A549 (cell line): Measurements from ENCODE around the gene ATP1B1. TPM values are rescaled to one million over a fixed set of nuclear protein-coding genes. Genes with fewer than 3 reads are reported as not detected.

Experiments
- ATAC-seq, 2 experiments: fragments of 200-7000 bp in 1 of 2; fragments of >200 bp in 1 of 2; cut with Nextera tagmentation in 1 of 2; cut with Tn5 transposase in 1 of 2; 3 replicates each; pipeline versions ENCODE4 v1.8.0 to v1.9.1; 2018 to 2020; ENCODE audit warnings: mild to moderate bottlenecking in 1 of 2, moderate library complexity in 1 of 2
- CTCF ChIA-PET: fragments of 300-600 bp; sonication (Branson Sonifier 250); formaldehyde crosslinking; extraction: SDS; loops from one replicate; lab custom pipeline; 2021; ENCODE audit warnings: antibody characterized with exemption, inconsistent platforms; lab: Yijun Ruan, JAX
- POLR2A ChIA-PET: fragments of 350-600 bp; formaldehyde crosslinking; extraction: SDS; loops from one replicate; lab custom pipeline; 2021; ENCODE audit warnings: antibody characterized with exemption, inconsistent platforms; lab: Yijun Ruan, JAX
- DNase-seq, 2 experiments: peaks; one replicate each; pipeline versions ENCODE4 v3.0.0 to v3.0.0-alpha.2; 2011 to 2016; ENCODE audit warnings: low read depth in 1 of 2, low spot score in 1 of 2
- FAIRE-seq: peaks from 2 replicates; lab custom pipeline; 2011; peaks lifted over from hg19 to GRCh38; lab: Jason Lieb, UNC
- H3K27ac ChIP-seq, 2 experiments: fragments of >200 bp; sonication (Bioruptor Twin); formaldehyde crosslinking; 3 replicates each; pipeline ENCODE4 v1.5.1; 2016 to 2017
- H3K4me1 ChIP-seq: fragments of >200 bp; sonication (Bioruptor Twin); formaldehyde crosslinking; 3 replicates; pipeline ENCODE4 v1.6.1; 2016
- H3K4me2 ChIP-seq: fragments of >200 bp; sonication (Bioruptor Twin); formaldehyde crosslinking; 3 replicates; pipeline ENCODE4 v1.6.1; 2016
- H3K4me3 ChIP-seq: fragments of >200 bp; sonication (Bioruptor Twin); formaldehyde crosslinking; 3 replicates; pipeline ENCODE4 v1.5.1; 2016
- H3K9me3 ChIP-seq: fragments of >200 bp; sonication (Bioruptor Twin); formaldehyde crosslinking; 3 replicates; pipeline ENCODE4 v1.6.1; 2016
- BCL3 ChIP-seq: fragments of >200 bp; sonication (Bioruptor Twin); formaldehyde crosslinking; IDR thresholded peaks from 3 replicates; pipeline ENCODE4 v1.6.1; 2016
- BHLHE40 ChIP-seq: IDR thresholded peaks from 2 replicates; pipeline ENCODE4 v1.6.1; 2012; ENCODE audit warnings: low read depth, low read length, inconsistent platforms
- CHD4 ChIP-seq: fragments of 200-600 bp; sonication (generic); IDR thresholded peaks from 2 replicates; pipeline ENCODE4 v1.6.1; 2016; ENCODE audit warnings: antibody characterized with exemption, mild to moderate bottlenecking, borderline replicate concordance
- CTCF ChIP-seq: fragments of >200 bp; sonication (Bioruptor Twin); formaldehyde crosslinking; IDR thresholded peaks from 3 replicates; pipeline ENCODE4 v1.5.1; 2016
- ELK1 ChIP-seq: fragments of 150-350 bp; IDR thresholded peaks from 2 replicates; pipeline ENCODE4 v1.6.1; 2014; ENCODE audit warnings: low read depth, mild to moderate bottlenecking, low read length
- EP300 ChIP-seq, 2 experiments: fragments of >200 bp; sonication (Bioruptor Twin); formaldehyde crosslinking; IDR thresholded peaks; 2 replicates in 1 of 2; 3 replicates in 1 of 2; pipeline ENCODE4 v1.6.1; 2016 to 2017
- FOSL2 ChIP-seq, 2 experiments: fragments of 450-650 bp in 1 of 2; fragments of >200 bp in 1 of 2; sonication (Bioruptor Twin) in 1 of 2; formaldehyde crosslinking; IDR thresholded peaks; 2 replicates each; pipeline versions ENCODE4 v1.5.0 to v1.6.1; 2016 to 2020; ENCODE audit warnings: mild to moderate bottlenecking in 1 of 2, moderate library complexity in 1 of 2
- HMGXB4 ChIP-seq: fragments of 250-450 bp; sonication (Bioruptor Pico); IDR thresholded peaks from 2 replicates; pipeline ENCODE4 v1.5.0; 2021; ENCODE audit warnings: mild to moderate bottlenecking, moderate library complexity, borderline replicate concordance
- HOXA7 ChIP-seq: fragments of 250-450 bp; sonication (Bioruptor Pico); IDR thresholded peaks from 2 replicates; pipeline ENCODE4 v1.5.0; 2020; ENCODE audit warnings: mild to moderate bottlenecking, moderate library complexity
- HOXB13 ChIP-seq: fragments of 250-450 bp; sonication (Bioruptor Pico); IDR thresholded peaks from 2 replicates; pipeline ENCODE4 v1.5.0; 2020; ENCODE audit warnings: low read depth, mild to moderate bottlenecking, moderate library complexity
- JUN ChIP-seq, 2 experiments: fragments of >200 bp; sonication (Bioruptor Twin); formaldehyde crosslinking; IDR thresholded peaks; 2 replicates in 1 of 2; 3 replicates in 1 of 2; pipeline ENCODE4 v1.6.1; 2016 to 2017
- JUNB ChIP-seq: fragments of >200 bp; sonication (Bioruptor Twin); formaldehyde crosslinking; IDR thresholded peaks from 2 replicates; pipeline ENCODE4 v1.6.1; 2016
- MAFK ChIP-seq: fragments of 450-650 bp; IDR thresholded peaks from 2 replicates; pipeline ENCODE4 v1.6.1; 2014; ENCODE audit not compliant: partially characterized antibody
- MAX ChIP-seq: IDR thresholded peaks from 2 replicates; pipeline ENCODE4 v1.6.1; 2012
- NFE2L2 ChIP-seq: fragments of 150-350 bp; conservative IDR thresholded peaks from 2 replicates; pipeline ENCODE4 v1.6.1; 2014; ENCODE audit warnings: low read length
- NPAS2 ChIP-seq: fragments of 250-450 bp; sonication (Bioruptor Pico); IDR thresholded peaks from 2 replicates; pipeline ENCODE4 v1.8.0; 2022; ENCODE audit warnings: mild to moderate bottlenecking, moderate library complexity, borderline replicate concordance
- PHF8 ChIP-seq: fragments of 200-600 bp; sonication (generic); IDR thresholded peaks from 2 replicates; pipeline ENCODE4 v1.6.1; 2016; ENCODE audit warnings: low read depth, mild to moderate bottlenecking, antibody characterized with exemption, moderate library complexity, borderline replicate concordance
- POLR2A ChIP-seq: IDR thresholded peaks from 2 replicates; pipeline ENCODE4 v1.6.1; 2012; ENCODE audit warnings: mild to moderate bottlenecking, low read length
- RAD21 ChIP-seq, 2 experiments: fragments of >200 bp in 1 of 2; sonication (Bioruptor Twin) in 1 of 2; formaldehyde crosslinking in 1 of 2; IDR thresholded peaks in 1 of 2; conservative IDR thresholded peaks in 1 of 2; 2 replicates in 1 of 2; 3 replicates in 1 of 2; pipeline ENCODE4 v1.6.1; 2012 to 2018; ENCODE audit warnings: inconsistent platforms in 1 of 2
- RARB ChIP-seq: fragments of 250-450 bp; sonication (Bioruptor Pico); IDR thresholded peaks from 2 replicates; pipeline ENCODE4 v1.8.0; 2021; ENCODE audit warnings: mild to moderate bottlenecking, moderate library complexity
- RFX5 ChIP-seq: fragments of 450-650 bp; IDR thresholded peaks from 2 replicates; pipeline ENCODE4 v1.7.1; 2014; ENCODE audit warnings: antibody characterized with exemption, mild to moderate bottlenecking, moderate library complexity
- SREBF2 ChIP-seq: fragments of 450-650 bp; IDR thresholded peaks from 2 replicates; pipeline ENCODE4 v1.6.1; 2014; ENCODE audit warnings: mild to moderate bottlenecking, moderate library complexity
- TP53 ChIP-seq: fragments of 250-450 bp; sonication (Bioruptor Pico); IDR thresholded peaks from 2 replicates; pipeline ENCODE4 v1.5.0; 2021; ENCODE audit warnings: mild to moderate bottlenecking, moderate library complexity
- ZFP36 ChIP-seq: fragments of 450-650 bp; IDR thresholded peaks from 2 replicates; pipeline ENCODE4 v1.6.1; 2014; ENCODE audit warnings: borderline replicate concordance; ENCODE audit not compliant: partially characterized antibody
- ZNF302 ChIP-seq: fragments of 250-450 bp; sonication (Bioruptor Pico); IDR thresholded peaks from 2 replicates; pipeline ENCODE4 v1.9.0; 2021; ENCODE audit warnings: inconsistent platforms, mild to moderate bottlenecking, moderate library complexity
- WGBS: methylation state at CpG from one replicate; pipeline ENCODE4 v1.1.6; 2017; ENCODE audit errors: missing lambda C conversion rate; 5-methylcytosine and 5-hydroxymethylcytosine counted together
- polyA plus RNA-seq, 4 experiments: library from polyadenylated mRNA; depleted of rRNA in 3 of 4; stranded (reverse); fragments of >200 nt; fragmentation: RNase III in 1 of 4; extraction: RNeasy Plus Mini Kit Qiagen cat#74134 plus additional on column Dnase treatment in 1 of 4; gene quantifications; 2 replicates in 3 of 4; 3 replicates in 1 of 4; pipeline ENCODE4 v1.2.3, GENCODE V29; 2011 to 2017

The ATP1B1 gene
- polyA plus RNA-seq, 2 of the 4 experiments (the other 2 are of a cell fraction) = 303 to 377 TPM

- DNase-seq (no peak), ATAC-seq (no peak), FAIRE-seq (no peak)
- TF ChIP-seq CTCF (no peak), MAX (no peak)
- WGBS = 61% methylated on average over 1 of the region's 1 CpG
- peak overlapping the region; percentile 96 to 98 for H3K27ac ChIP-seq
- H3K4me1 ChIP-seq = peaks cover 99% of the 10 kb centered on the region
- no peaks in the 10 kb centered on the region for H3K9me3 ChIP-seq
- H3K4me2 ChIP-seq = peak overlapping the region; percentile 98
- POLR2A ChIA-PET = interaction anchor here (2.6 to 3.8 kb wide), 2 partner anchors 8 to 12 kb away, joined by 9 to 42 read pairs; no protein-coding TSS in a partner anchor
- CTCF ChIA-PET = interaction anchor here (0.8 to 3.2 kb wide), 6 partner anchors 8 to 383 kb away, joined by 3 to 9 read pairs (median 4); no protein-coding TSS in a partner anchor
- 0 out of 3 replicates have a peak overlapping the region, but pooled peaks have one; percentile 9 for H3K4me3 ChIP-seq
Observed at GRCh38 chr1:169117599-169117998, 11.1 kb downstream of the ATP1B1 start.

- 10% methylated on average over 4 of the region's 4 CpGs for WGBS
- no peaks in the 10 kb centered on the region for H3K9me3 ChIP-seq
- H3K4me1 ChIP-seq = peaks cover 99% of the 10 kb centered on the region
- FAIRE-seq (no peak), DNase-seq (no peak), ATAC-seq (no peak)
- peak overlapping the region; percentile 9; the same call in 1 of the 3 replicates for H3K4me3 ChIP-seq
- peak overlapping the region; percentile 98 for H3K4me2 ChIP-seq
- peak overlapping the region; percentile 96 to 98 for H3K27ac ChIP-seq
- ChIA-PET POLR2A (interaction anchor here (1.6 to 3.8 kb wide), 2 partner anchors 9 to 515 kb away, joined by 6 to 42 read pairs; no protein-coding TSS in a partner anchor), CTCF (interaction anchor here (0.8 to 3.2 kb wide), 6 partner anchors 8 to 515 kb away, joined by 3 to 9 read pairs (median 4); no protein-coding TSS in a partner anchor)
- TF ChIP-seq BHLHE40 = no peak
- TF ChIP-seq POLR2A = no peak
- TF ChIP-seq RARB (CRISPR knock-in tag) = no peak
- no peak for TF ChIP-seq FOSL2 (IDR thresholded peaks at IDR 0.05)
- TF ChIP-seq FOSL2 (CRISPR knock-in tag; IDR thresholded peaks at IDR 0.05) = no peak
- no peak for TF ChIP-seq EP300 (IDR thresholded peaks at IDR 0.05)
- no peak for TF ChIP-seq NPAS2 (CRISPR knock-in tag)
- TF ChIP-seq MAFK = no peak
- no peak for TF ChIP-seq CHD4
- no peak for TF ChIP-seq SREBF2
- no peak for TF ChIP-seq JUN (IDR thresholded peaks at IDR 0.05)
- no peak for TF ChIP-seq HOXB13 (CRISPR knock-in tag)
- no peak for TF ChIP-seq JUNB
- TF ChIP-seq RAD21 (conservative IDR thresholded peaks at IDR 0.05 in 1 of 2, IDR thresholded peaks at IDR 0.05 in 1 of 2) = no peak
- TF ChIP-seq HOXA7 (CRISPR knock-in tag) = no peak
- TF ChIP-seq NFE2L2 = no peak
- TF ChIP-seq ELK1 = no peak
- no peak for TF ChIP-seq PHF8
- no peak for TF ChIP-seq ZFP36
Observed at GRCh38 chr1:169118227-169118626, 11.7 kb downstream of the ATP1B1 start.

- H3K9me3 ChIP-seq = no peaks in the 10 kb centered on the region
- DNase-seq = peak; percentile 74 to 91
- CTCF ChIA-PET = interaction anchor here (1.2 to 3.2 kb wide), 5 partner anchors 14 to 516 kb away, joined by 3 to 9 read pairs (median 4); no protein-coding TSS in a partner anchor
- peak overlapping the region; percentile 98 for H3K4me2 ChIP-seq
- H3K4me1 ChIP-seq = peaks cover 96% of the 10 kb centered on the region
- ATAC-seq = peak; percentile 79 to 81
- POLR2A ChIA-PET = interaction anchor here (0.7 to 3.8 kb wide), 5 partner anchors 9 to 516 kb away, joined by 3 to 42 read pairs (median 3); no protein-coding TSS in a partner anchor
- H3K27ac ChIP-seq = peak overlapping the region; percentile 96 to 98
- 0 out of 3 replicates have a peak overlapping the region, but pooled peaks have one; percentile 2 for H3K4me3 ChIP-seq
- 0% methylated on average over 5 of the region's 5 CpGs for WGBS
- FAIRE-seq = no peak
- TF ChIP-seq RFX5 (no peak), BCL3 (0 out of 3 replicates have a peak, but pooled peaks have one; percentile 29), HMGXB4 (CRISPR knock-in tag) (no peak), ZNF302 (CRISPR knock-in tag) (no peak), ELK1 (no peak), TP53 (CRISPR knock-in tag) (no peak)
Observed at GRCh38 chr1:169119405-169119804, 12.9 kb downstream of the ATP1B1 start.
